HS-5 (cell line): Measurements from ENCODE around the gene CSNK1G3.
"Not testable (repeated sequence)": the region's sequence is repeated elsewhere in the genome, so short reads cannot be mapped to it uniquely, and the experiment has no call there.

Experiments used
- DNase-seq: peaks from one replicate; pipeline ENCODE4 v3.0.0-alpha.2; 2012; ENCODE audit warnings: low read depth

The CSNK1G3 gene

GRCh38 chr5:123511648-123512605, at the start of gene CSNK1G3:
Gene CSNK1G3, plus strand, starts transcription at chr5:123512177. Its CDS starts 33,487 bp downstream, at chr5:123545664.
- peak; percentile 90 for DNase-seq

GRCh38 chr5:123466839-123467238, 45.1 kb upstream of the CSNK1G3 start:
- not testable (repeated sequence) for DNase-seq

- no peak for DNase-seq
These were observed 40.6 kb upstream of the CSNK1G3 start for GRCh38 chr5:123471385-123471784.

- no peak for DNase-seq
These were observed 39.6 kb upstream of the CSNK1G3 start for GRCh38 chr5:123472150-123472924.

- no peak for DNase-seq
These were observed 37.7 kb upstream of the CSNK1G3 start for GRCh38 chr5:123474228-123474627.

- DNase-seq = no peak
These were observed 35.2 kb upstream of the CSNK1G3 start for GRCh38 chr5:123476731-123477130.

- DNase-seq = no peak
These were observed 33.4 kb upstream of the CSNK1G3 start for GRCh38 chr5:123478546-123478945.

- no peak for DNase-seq
These were observed 29.7 kb upstream of the CSNK1G3 start for GRCh38 chr5:123482258-123482657.

- DNase-seq = no peak
These were observed 28.4 kb upstream of the CSNK1G3 start for GRCh38 chr5:123483446-123484077.

- no peak for DNase-seq
These were observed 26.7 kb upstream of the CSNK1G3 start for GRCh38 chr5:123485275-123485674.

GRCh38 chr5:123486951-123487655, 24.9 kb upstream of the CSNK1G3 start:
- no peak for DNase-seq

- no peak for DNase-seq
These were observed 21.0 kb upstream of the CSNK1G3 start for GRCh38 chr5:123490974-123491373.

GRCh38 chr5:123495211-123495610, 16.8 kb upstream of the CSNK1G3 start:
- DNase-seq = not testable (repeated sequence)

GRCh38 chr5:123496892-123497291, 15.1 kb upstream of the CSNK1G3 start:
- peak; percentile 57 for DNase-seq

GRCh38 chr5:123500471-123500870, 11.5 kb upstream of the CSNK1G3 start:
- DNase-seq = no peak

GRCh38 chr5:123502120-123502519, 9.9 kb upstream of the CSNK1G3 start:
- no peak for DNase-seq

- no peak for DNase-seq
These were observed 8.7 kb upstream of the CSNK1G3 start for GRCh38 chr5:123503299-123503698.

GRCh38 chr5:123505633-123506032, 6.3 kb upstream of the CSNK1G3 start:
- DNase-seq = no peak

- DNase-seq = no peak
These were observed 3.5 kb upstream of the CSNK1G3 start for GRCh38 chr5:123508441-123508840.

- no peak for DNase-seq
These were observed 708 bp upstream of the CSNK1G3 start for GRCh38 chr5:123511290-123511647.

- DNase-seq = no peak
These were observed 859 bp downstream of the CSNK1G3 start for GRCh38 chr5:123512611-123513461.
